HG03175 (cell line): ENCODE measurements around the gene AP5B1.
A peak's percentile ranks its signal among the peaks of the same experiment; 100 is the strongest.

Experiments used
- ATAC-seq: cut with Tn5 transposase; IDR thresholded peaks from one replicate; pipeline ENCODE4 v1.9.1; 2021; ENCODE audit warnings: mild to moderate bottlenecking, moderate library complexity; ENCODE audit not compliant: unreplicated experiment

The AP5B1 gene

DNA sequence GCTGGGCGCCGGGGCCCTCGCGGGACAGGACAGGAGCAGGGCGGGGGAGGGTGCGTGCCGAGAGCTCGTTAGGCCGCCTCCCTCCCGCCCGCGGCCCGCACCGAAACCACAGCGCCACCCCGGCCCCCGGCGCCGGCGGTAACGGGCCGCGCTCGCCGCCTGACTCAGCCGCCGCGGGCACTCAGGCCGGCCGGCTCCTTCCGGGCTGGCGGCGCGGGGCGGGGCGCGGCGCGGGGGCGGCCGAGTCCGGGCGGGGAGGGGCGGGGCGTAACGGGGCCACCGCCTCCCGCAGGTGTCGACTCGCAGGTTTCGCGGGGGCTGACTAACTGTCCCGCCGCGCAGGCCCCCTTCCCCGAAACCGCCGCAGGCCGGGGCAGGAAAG, at the start of gene AP5B1:
TSS of gene AP5B1 (minus strand) at position 207 of the 382 bp plus-strand sequence. CDS start 385 bp downstream, outside the sequence.
- ATAC-seq: peak; percentile 43

GRCh38 chr11:65829459-65829858, 48.7 kb upstream of the AP5B1 start:
- no peak for ATAC-seq

- no peak for ATAC-seq
Observed at GRCh38 chr11:65826984-65827735, 46.4 kb upstream of the AP5B1 start.

DNA sequence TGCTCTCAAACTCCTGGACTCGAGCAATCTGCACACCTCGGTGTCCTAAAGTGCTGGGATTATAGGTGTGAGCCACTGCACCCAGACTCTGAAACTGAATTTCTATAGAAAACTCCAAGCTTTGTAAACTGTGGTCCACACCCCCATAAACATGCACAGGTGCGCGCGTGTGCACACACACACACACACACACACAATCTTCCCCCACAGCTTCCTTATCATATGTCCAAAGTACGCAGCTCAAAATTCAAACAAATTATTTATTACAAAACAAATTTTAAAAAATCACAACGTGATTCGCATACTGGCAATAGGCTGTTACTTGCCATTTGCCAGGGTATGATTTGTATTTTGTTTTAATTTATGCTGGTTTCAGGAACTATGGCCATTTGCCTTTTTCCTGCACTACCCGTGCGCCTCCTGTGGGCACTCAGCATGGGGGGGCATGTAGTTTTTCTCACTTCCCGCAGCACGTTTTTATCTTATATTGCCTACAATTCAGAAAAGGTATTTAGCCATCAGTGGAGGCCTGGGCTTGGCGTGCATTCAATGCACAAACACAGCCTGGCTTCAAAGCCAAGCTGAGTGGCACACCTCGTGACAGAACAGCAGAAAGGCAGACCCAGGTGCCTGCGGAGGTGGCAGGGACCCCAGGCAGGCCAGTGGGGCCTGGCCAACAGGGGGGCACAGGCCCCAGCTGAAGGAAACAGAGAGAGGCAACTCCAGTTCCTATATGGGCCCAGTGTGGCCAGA, 42.2 kb upstream of the AP5B1 start:
- no peak for ATAC-seq

- no peak for ATAC-seq
Observed at GRCh38 chr11:65821107-65821506, 40.3 kb upstream of the AP5B1 start.

DNA sequence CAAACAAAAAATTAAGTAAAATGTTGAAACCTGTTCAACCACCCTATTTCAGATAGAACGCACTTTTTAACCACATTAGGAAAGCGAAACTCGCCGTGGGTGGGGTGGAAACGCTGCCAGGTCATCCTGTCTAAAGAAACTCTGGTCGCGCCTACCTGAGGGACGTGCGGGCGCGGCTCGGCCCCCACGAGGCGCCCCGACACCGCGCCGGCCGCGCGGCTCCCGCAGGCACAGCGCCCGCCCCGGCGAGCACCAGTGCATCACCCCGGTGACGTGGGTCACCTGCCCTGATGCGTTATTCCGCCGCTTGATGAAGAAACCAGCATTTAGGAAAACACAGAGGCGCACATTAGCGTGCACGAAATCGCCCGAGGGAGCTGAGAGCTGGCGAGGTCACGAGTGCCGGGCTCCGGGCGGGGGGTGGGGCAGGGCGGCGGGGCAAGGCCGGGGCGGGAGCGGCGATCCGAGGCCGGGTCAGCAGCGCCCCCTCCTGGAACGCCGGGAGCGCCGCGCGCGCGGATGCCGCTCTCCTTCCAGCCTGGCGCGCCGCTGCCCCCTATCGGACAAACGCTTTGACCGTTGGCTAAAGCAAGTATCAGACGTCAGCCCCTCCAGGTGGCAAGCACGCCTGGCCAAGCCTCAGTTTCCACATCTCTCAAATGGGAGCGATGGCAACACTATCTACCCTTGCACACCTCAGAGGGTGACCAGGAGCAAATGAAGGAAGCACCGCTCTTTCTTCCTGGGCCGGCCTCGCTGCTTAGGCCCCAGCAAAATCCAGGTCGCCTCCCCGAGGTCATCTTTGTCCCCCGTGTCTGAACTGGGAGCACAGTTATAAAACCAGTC, 37.3 kb upstream of the AP5B1 start:
- peak; percentile 72 for ATAC-seq

DNA sequence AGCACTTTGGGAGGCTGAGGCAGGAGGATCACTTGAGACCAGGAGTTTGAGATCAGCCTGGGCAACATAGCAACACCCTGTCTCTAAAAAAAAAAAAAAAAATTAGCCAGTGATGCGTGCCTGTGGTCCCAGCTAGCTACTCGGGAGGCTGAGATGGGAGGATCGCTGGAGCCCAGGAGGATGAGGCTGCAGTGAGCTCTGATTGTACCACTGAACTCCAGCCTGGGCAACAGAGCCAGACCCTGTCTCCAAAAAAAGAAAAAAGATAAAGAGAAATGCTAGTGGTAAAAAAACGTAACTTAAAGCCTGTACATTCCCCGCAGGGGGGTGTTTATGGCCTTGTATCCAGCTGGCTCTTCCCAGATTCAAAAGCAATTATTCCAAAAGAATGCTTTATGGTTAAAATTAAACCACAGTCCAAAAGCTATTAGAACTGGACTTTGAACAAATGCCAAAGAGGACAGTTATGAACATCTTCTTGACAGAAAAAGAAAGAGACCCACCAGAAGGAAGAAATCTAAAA, 36.6 kb upstream of the AP5B1 start:
- no peak for ATAC-seq

DNA sequence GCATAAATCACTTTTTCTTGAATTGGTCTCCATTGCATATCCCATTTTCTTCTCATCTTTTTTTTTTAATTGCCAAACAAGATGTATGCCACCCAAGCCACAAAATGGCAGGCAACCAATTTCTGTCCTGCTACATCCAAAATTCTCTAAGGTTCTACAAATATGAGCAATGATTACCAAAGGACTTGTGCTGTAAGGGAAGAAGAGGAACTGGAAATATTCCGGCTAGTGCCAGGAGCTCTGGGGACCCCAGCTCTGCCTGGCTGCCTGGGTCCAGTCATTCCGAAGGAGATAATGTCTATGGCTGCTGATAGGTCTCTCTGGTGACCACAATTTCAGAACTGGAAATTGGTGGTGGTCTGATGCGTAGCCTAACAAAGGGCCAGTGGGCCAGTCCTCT, 35.9 kb upstream of the AP5B1 start:
- no peak for ATAC-seq

DNA sequence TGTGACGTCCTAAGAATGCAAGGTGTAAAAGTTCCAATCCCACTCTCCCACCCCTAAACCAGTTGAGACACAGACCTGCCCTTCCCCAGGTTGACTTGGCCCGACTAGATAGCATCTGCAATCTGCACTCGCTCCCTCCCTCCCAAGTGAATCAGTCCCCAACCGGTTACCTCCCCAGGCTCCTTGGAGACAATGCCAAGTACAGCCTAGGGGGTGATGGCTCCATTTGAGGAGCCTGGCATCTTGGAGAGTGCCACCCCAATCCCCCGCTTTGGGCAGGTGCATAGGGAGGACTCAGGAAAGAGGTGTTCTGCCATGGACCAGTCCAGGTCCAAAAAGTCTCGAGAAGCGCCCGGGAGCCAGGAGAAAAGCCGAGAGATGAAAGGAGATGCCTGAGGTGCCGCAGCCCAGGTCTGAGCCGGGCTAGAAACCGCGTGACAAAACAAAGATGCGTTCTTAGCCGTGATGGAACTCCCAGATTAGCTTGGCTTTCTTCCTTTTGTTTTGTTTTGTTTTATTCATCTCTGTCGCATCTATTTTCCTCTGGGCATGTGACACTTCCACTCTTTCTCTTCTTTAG, 34.3 kb upstream of the AP5B1 start:
- no peak for ATAC-seq

- ATAC-seq: no peak
Observed at GRCh38 chr11:65814131-65814985, 33.6 kb upstream of the AP5B1 start.

- ATAC-seq: no peak
Observed at GRCh38 chr11:65811764-65812475, 31.1 kb upstream of the AP5B1 start.

DNA sequence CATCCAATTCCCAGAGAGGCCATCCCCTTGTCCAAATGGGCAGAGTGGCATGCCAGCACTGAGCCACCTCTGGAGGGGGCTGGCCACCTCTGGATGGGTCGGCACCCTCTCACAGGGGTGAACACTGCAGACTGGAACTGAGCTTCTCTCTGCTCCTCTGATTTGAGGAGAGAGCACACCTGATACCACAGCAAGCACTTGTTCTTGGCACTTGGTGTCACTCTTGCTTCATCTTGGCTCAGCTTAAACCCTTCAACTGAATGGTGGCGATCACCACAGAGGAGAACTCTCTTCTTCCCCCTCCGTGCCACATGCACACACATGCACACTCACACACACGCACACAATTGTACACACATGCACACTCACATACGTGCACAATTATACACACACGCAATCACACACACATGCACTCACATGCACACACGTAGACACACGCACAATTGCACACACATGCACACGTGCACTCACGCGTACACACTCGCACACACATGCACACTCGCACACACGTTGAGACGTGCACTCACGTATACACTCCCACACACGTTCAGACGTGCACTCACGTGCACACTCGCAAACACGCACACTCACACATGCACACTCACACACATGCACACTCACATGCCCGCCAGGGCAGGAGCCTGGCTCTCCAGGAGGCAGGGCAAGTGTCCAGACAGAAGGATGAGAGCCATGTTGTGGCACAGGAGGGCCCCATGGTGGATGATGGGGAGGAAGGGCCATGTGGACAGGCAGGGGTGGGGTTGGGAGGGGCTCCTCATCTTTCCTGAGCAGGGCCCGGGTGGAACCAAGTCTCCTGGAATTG, 29.5 kb upstream of the AP5B1 start:
- no peak for ATAC-seq

GRCh38 chr11:65809496-65809895, 28.7 kb upstream of the AP5B1 start:
- ATAC-seq: no peak

GRCh38 chr11:65808744-65809341, 28.1 kb upstream of the AP5B1 start:
- no peak for ATAC-seq

GRCh38 chr11:65806979-65807378, 26.2 kb upstream of the AP5B1 start:
- no peak for ATAC-seq

DNA sequence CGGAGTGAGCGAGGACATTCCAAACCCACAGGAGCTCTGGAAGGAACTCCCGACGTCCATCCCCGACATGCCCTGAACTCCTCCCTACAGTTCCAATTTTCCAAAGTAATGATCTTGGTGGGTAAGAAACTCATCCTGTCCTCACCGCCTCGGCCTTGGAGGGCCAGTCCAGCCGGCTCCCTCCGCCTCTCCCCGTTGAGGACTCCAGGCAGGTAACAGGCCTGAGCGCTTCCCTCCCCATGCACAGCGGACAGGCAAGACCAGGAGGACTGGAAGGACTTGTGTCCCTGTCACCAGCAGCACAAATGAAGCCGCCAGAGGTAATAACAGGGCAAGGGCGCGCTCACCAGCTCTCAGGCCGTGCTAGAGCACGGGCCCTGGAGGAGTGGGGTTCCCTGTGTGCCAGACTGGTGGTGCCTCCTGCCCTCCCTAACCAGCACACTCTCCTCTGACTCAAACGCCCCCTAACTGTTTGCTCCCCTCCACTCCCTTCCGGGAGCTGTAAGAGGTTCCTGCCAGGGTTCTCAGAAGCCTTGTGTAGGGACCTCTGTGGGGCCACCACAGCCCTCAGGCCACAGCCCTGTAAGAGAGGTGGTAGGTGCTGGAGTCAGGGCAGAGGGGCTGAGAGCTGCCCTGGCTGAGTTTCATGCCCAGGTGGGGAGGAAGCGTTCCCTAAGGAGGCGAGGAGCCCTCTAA, 23.2 kb upstream of the AP5B1 start:
- ATAC-seq: no peak

DNA sequence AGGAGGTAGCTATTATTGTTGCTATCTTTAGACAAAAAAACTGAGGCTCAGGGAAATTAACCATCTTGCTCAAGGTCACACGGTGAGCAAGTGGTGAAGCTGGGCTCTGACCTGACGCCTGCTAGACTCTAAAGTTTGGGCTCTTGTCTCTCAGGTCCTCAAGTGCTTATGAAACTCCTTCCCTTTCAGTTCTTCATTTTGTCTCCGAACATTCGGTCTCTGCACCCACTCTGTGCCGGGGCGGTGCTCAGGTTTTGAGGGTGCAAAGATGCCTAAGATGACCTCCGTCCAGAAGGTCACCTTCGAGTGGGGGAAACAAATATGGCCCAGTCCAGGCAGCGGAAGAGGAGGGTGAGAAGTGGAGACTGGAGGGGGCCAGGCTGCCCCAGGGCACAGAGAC, 22.1 kb upstream of the AP5B1 start:
- peak; percentile 78 for ATAC-seq
